Measurements from ENCODE around the gene UBTD2.

DNA sequence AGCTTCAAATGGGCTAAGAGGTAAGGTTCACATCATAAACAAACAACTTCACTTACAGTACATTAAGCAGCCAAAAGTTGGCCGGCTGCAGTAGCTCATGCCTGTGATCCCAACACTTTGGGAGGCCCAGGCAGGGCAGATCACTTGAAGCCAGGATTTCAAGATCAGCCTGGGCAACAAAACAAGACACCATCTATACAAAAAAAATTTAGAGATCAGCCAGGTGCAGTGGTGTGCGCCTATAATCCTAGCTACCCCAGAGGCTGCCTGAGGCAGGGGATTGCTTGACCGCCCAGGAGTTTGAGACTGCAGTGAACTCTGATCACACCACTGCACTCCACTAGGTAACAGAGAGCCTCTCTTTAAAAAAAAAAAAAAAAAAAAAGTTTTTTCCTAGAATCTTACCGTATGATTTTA is 16.9 kb downstream of the UBTD2 start:
- TF ChIP-seq ELF4 (IDR thresholded peaks at IDR 0.05) (no peak), LEF1 (IDR thresholded peaks at IDR 0.05; ENCODE audit: borderline replicate concordance) (no peak), BHLHE40 (IDR thresholded peaks at IDR 0.05; ENCODE audit: borderline replicate concordance) (no peak), ARNT (IDR thresholded peaks at IDR 0.05) (no peak)

Data from HEK293T (cell line).